ENCODE measurements around the gene CDK5RAP1. TPM values are rescaled to one million over a fixed set of nuclear protein-coding genes. Genes with fewer than 3 reads are reported as not detected.

The CDK5RAP1 gene
- total RNA-seq, 1 donor from 2014 or later = 42.0 TPM

GRCh38 chr20:33325350-33325749 lies 76.0 kb downstream of the CDK5RAP1 start:
- H3K27ac ChIP-seq = no peak overlapping the region
- H3K9me3 Mint-ChIP-seq = no peaks in the 10 kb centered on the region
- no peak for DNase-seq (ENCODE audit: low spot score)
- no peak overlapping the region for H3K4me2 ChIP-seq
- no peak overlapping the region for H3K4me3 ChIP-seq
- H2AFZ ChIP-seq (replicated peaks) = no peak overlapping the region
- peaks cover 6% of the 10 kb centered on the region for H3K4me1 Mint-ChIP-seq
- TF ChIP-seq CTCF (IDR thresholded peaks at IDR 0.05) = no peak
- no peak for TF ChIP-seq EZH2 (IDR thresholded peaks at IDR 0.05)
- no peak for TF ChIP-seq EZH2phosphoT487 (IDR thresholded peaks at IDR 0.05)
- no peak overlapping the region for H3K27ac Mint-ChIP-seq
- no peaks in the 10 kb centered on the region for H4K20me1 ChIP-seq (ENCODE audit: low read depth)
- H3K27me3 ChIP-seq = no peaks in the 10 kb centered on the region
- no peaks in the 10 kb centered on the region for H3F3A ChIP-seq (ENCODE audit: low read depth)
- H3K36me3 Mint-ChIP-seq = no peaks in the 10 kb centered on the region
- H3K4me3 Mint-ChIP-seq = no peak overlapping the region
- no peak overlapping the region for H3K9ac ChIP-seq
- peaks cover 5% of the 10 kb centered on the region for H3K27me3 Mint-ChIP-seq (ENCODE audit: insufficient read depth, low read depth)
- no peaks in the 10 kb centered on the region for H3K36me3 ChIP-seq
- H3K4me1 ChIP-seq = peaks cover 8% of the 10 kb centered on the region
- no peaks in the 10 kb centered on the region for H3K79me2 ChIP-seq (ENCODE audit: low read depth)
- no peaks in the 10 kb centered on the region for H3K9me3 ChIP-seq (ENCODE audit: low read depth)

GRCh38 chr20:33323236-33323635 lies 78.1 kb downstream of the CDK5RAP1 start:
- H3K27me3 Mint-ChIP-seq (ENCODE audit: insufficient read depth, low read depth) = peaks cover 7% of the 10 kb centered on the region
- Histone ChIP-seq H3K9me3 (ENCODE audit: low read depth) (no peaks in the 10 kb centered on the region), H3K79me2 (ENCODE audit: low read depth) (no peaks in the 10 kb centered on the region), H3K4me2 (no peak overlapping the region), H3K4me1 (no peaks in the 10 kb centered on the region), H3K27me3 (no peaks in the 10 kb centered on the region), H2AFZ (replicated peaks) (no peak overlapping the region), H3K27ac (no peak overlapping the region), H3K4me3 (no peak overlapping the region), H3K9ac (no peak overlapping the region), H3F3A (ENCODE audit: low read depth) (no peaks in the 10 kb centered on the region), H3K36me3 (no peaks in the 10 kb centered on the region), H4K20me1 (ENCODE audit: low read depth) (no peaks in the 10 kb centered on the region)
- no peak for DNase-seq (ENCODE audit: low spot score)
- no peaks in the 10 kb centered on the region for H3K36me3 Mint-ChIP-seq
- H3K27ac Mint-ChIP-seq = no peak overlapping the region
- TF ChIP-seq EZH2 (IDR thresholded peaks at IDR 0.05) (no peak), CTCF (IDR thresholded peaks at IDR 0.05) (no peak), EZH2phosphoT487 (IDR thresholded peaks at IDR 0.05) (no peak)
- H3K9me3 Mint-ChIP-seq = no peaks in the 10 kb centered on the region
- H3K4me1 Mint-ChIP-seq = no peaks in the 10 kb centered on the region
- H3K4me3 Mint-ChIP-seq = no peak overlapping the region

GRCh38 chr20:33322456-33322855 lies 78.9 kb downstream of the CDK5RAP1 start:
- Histone ChIP-seq H3K36me3 (no peaks in the 10 kb centered on the region), H3K4me2 (no peak overlapping the region), H3K4me1 (no peaks in the 10 kb centered on the region), H3K9ac (no peak overlapping the region), H4K20me1 (ENCODE audit: low read depth) (no peaks in the 10 kb centered on the region), H3K9me3 (ENCODE audit: low read depth) (no peaks in the 10 kb centered on the region), H3F3A (ENCODE audit: low read depth) (no peaks in the 10 kb centered on the region), H3K4me3 (no peak overlapping the region), H2AFZ (replicated peaks) (no peak overlapping the region), H3K79me2 (ENCODE audit: low read depth) (no peaks in the 10 kb centered on the region), H3K27ac (no peak overlapping the region), H3K27me3 (no peaks in the 10 kb centered on the region)
- no peaks in the 10 kb centered on the region for H3K4me1 Mint-ChIP-seq
- TF ChIP-seq EZH2 (IDR thresholded peaks at IDR 0.05) (no peak), CTCF (IDR thresholded peaks at IDR 0.05) (no peak), EZH2phosphoT487 (IDR thresholded peaks at IDR 0.05) (no peak)
- no peaks in the 10 kb centered on the region for H3K9me3 Mint-ChIP-seq
- peaks cover 7% of the 10 kb centered on the region for H3K27me3 Mint-ChIP-seq (ENCODE audit: insufficient read depth, low read depth)
- DNase-seq (ENCODE audit: low spot score) = no peak
- H3K27ac Mint-ChIP-seq = no peak overlapping the region
- H3K4me3 Mint-ChIP-seq = no peak overlapping the region
- H3K36me3 Mint-ChIP-seq = no peaks in the 10 kb centered on the region
